Hepatocyte (in vitro differentiated cells): ENCODE results near the gene HECTD4.

Experiments used
- CTCF ChIP-seq: fragments of 200-600 bp; sonication (generic); IDR thresholded peaks from 2 replicates; pipeline ENCODE4 v1.5.1; 2016; ENCODE audit warnings: antibody characterized with exemption, mild to moderate bottlenecking; ENCODE audit not compliant: poor library complexity
- EZH2phosphoT487 ChIP-seq: fragments of 200-600 bp; sonication (generic); IDR thresholded peaks from one replicate; pipeline ENCODE4 v1.6.1; 2018; ENCODE audit warnings: antibody characterized with exemption, mild to moderate bottlenecking, low read depth, moderate library complexity; ENCODE audit not compliant: unreplicated experiment, severe bottlenecking

GRCh38 chr12:112340230-112340629 is 42.0 kb downstream of the HECTD4 start:
- TF ChIP-seq CTCF (no peak), EZH2phosphoT487 (no peak)
